PFSK-1 (cell line): Measurements from ENCODE around the gene ADNP2.

Source experiments
- FOXP2 ChIP-seq: optimal IDR thresholded peaks from 2 replicates; pipeline ENCODE3; 2011; ENCODE audit warnings: borderline replicate concordance, control low read depth, inconsistent platforms; ENCODE audit not compliant: insufficient read depth; ENCODE audit errors: extremely low read length, extremely low read depth
- POLR2AphosphoS5 ChIP-seq: IDR thresholded peaks from 2 replicates; pipeline ENCODE4 v1.6.1; 2012; ENCODE audit warnings: low read depth, mild to moderate bottlenecking, control low read depth, low read length, moderate library complexity
- SIN3A ChIP-seq: IDR thresholded peaks from 2 replicates; pipeline ENCODE4 v1.6.1; 2012; ENCODE audit warnings: mild to moderate bottlenecking, low read length, moderate library complexity, borderline replicate concordance; ENCODE audit not compliant: insufficient read depth
- TAF1 ChIP-seq: IDR thresholded peaks from 2 replicates; pipeline ENCODE4 v1.6.1; 2012; ENCODE audit warnings: low read length, control low read depth, borderline replicate concordance; ENCODE audit not compliant: insufficient read depth
- TF ChIP-seq, protein P1 (sequence below), 2 experiments: IDR thresholded peaks; 2 replicates each; pipeline versions ENCODE4 v1.6.1 to v1.8.0; 2011 to 2012; ENCODE audit warnings: low read depth in 2 of 2, low read length in 2 of 2, control low read depth in 1 of 2, inconsistent platforms in 1 of 2, mild to moderate bottlenecking in 1 of 2, moderate library complexity in 1 of 2; ENCODE audit not compliant: insufficient read depth in 1 of 2

Gene ADNP2

DNA sequence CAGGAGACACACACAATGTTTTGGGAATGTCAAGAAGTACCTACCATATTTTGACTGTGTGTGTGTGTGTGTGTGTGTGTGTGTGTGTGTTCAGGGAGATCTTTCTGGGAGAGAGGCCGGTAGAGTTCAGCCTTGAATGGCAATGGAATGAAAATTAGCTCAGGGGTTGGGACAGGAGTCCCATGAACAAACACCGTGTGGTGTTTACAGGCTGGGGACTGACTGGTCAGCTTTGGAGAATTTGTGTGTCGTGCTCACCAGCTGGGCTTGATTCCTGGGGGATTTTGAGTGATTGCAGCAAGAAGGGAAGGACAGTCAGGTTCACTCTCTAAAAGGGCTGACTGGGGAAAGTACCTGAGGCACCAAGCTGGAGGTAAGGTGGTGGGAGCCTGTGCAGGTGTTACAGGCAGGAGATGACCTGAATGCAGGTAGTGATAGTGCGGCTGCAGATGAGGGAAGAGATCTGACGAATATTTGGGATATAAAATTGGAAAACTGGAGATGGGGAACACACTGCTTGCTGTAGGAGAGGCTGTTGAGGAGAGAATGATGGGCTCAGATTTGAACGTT, 2.5 kb upstream of the ADNP2 start:
- no peak for TF ChIP-seq POLR2AphosphoS5

GRCh38 chr18:80107426-80107825, 1.6 kb upstream of the ADNP2 start:
- TF ChIP-seq, protein P1, sequence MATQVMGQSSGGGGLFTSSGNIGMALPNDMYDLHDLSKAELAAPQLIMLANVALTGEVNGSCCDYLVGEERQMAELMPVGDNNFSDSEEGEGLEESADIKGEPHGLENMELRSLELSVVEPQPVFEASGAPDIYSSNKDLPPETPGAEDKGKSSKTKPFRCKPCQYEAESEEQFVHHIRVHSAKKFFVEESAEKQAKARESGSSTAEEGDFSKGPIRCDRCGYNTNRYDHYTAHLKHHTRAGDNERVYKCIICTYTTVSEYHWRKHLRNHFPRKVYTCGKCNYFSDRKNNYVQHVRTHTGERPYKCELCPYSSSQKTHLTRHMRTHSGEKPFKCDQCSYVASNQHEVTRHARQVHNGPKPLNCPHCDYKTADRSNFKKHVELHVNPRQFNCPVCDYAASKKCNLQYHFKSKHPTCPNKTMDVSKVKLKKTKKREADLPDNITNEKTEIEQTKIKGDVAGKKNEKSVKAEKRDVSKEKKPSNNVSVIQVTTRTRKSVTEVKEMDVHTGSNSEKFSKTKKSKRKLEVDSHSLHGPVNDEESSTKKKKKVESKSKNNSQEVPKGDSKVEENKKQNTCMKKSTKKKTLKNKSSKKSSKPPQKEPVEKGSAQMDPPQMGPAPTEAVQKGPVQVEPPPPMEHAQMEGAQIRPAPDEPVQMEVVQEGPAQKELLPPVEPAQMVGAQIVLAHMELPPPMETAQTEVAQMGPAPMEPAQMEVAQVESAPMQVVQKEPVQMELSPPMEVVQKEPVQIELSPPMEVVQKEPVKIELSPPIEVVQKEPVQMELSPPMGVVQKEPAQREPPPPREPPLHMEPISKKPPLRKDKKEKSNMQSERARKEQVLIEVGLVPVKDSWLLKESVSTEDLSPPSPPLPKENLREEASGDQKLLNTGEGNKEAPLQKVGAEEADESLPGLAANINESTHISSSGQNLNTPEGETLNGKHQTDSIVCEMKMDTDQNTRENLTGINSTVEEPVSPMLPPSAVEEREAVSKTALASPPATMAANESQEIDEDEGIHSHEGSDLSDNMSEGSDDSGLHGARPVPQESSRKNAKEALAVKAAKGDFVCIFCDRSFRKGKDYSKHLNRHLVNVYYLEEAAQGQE (IDR thresholded peaks at IDR 0.05; ENCODE audit: insufficient read depth in 1 of 2, low read depth in 2 of 2, low read length in 2 of 2) = no peak
- no peak for TF ChIP-seq SIN3A
- TF ChIP-seq POLR2AphosphoS5 = no peak
- no peak for TF ChIP-seq FOXP2
- no peak for TF ChIP-seq TAF1

DNA sequence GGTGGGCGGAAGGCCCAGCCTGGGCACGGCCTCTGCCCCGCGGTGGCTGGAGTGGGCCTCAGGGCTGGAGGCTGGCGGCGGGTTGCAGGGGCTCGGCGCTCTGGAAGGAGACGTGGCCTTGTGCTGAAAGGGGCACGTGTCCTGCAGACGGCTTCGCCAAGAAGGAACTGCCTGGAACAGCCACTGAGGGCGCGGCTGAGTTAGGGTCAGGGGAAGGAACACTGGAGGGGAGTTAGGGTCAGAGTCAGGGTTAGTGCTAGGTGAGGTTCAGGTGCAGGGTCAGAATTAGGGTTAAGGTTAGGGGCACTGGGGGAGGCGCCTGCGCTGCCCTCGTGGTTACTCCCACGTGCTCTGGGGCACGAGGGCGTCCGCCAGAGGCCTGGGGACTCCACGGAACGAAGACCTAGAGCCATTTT, 933 bp upstream of the ADNP2 start:
- TF ChIP-seq SIN3A (no peak), FOXP2 (no peak), TAF1 (no peak), POLR2AphosphoS5 (no peak)
- TF ChIP-seq, protein P1 (IDR thresholded peaks at IDR 0.05; ENCODE audit: insufficient read depth in 1 of 2, low read depth in 2 of 2, low read length in 2 of 2) = no peak

DNA sequence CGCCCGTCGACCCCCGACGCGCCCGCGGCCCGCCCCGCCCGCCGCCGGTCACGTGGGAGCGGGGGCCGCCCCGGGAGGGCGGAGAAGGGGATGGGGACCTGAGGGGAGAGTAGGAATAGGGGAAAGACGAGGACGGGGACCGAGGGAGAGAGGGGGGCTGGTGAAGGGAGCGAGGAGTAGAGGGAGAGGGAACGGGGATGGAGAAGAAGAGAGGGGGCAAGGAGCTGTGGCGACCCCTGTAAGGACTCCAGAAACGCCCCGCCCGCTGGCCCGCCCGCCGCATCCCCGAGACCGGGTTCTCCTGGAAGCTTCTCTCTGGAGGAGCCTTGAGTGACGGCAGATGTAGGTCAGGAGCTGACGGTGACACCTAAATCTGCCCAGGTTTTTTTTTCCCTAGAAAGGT, 615 bp downstream of the ADNP2 start:
- TF ChIP-seq, protein P1 (IDR thresholded peaks at IDR 0.05; ENCODE audit: insufficient read depth in 1 of 2, low read depth in 2 of 2, low read length in 2 of 2) = no peak
- TF ChIP-seq TAF1 (no peak), POLR2AphosphoS5 (no peak), SIN3A (no peak), FOXP2 (no peak)

- TF ChIP-seq, protein P1 (IDR thresholded peaks at IDR 0.05; ENCODE audit: insufficient read depth in 1 of 2, low read depth in 2 of 2, low read length in 2 of 2) = no peak
- TF ChIP-seq SIN3A = no peak
- no peak for TF ChIP-seq POLR2AphosphoS5
- no peak for TF ChIP-seq FOXP2
These were observed 3.7 kb downstream of the ADNP2 start for GRCh38 chr18:80112624-80113248.
